ENCODE results near the gene TTN.

DNA sequence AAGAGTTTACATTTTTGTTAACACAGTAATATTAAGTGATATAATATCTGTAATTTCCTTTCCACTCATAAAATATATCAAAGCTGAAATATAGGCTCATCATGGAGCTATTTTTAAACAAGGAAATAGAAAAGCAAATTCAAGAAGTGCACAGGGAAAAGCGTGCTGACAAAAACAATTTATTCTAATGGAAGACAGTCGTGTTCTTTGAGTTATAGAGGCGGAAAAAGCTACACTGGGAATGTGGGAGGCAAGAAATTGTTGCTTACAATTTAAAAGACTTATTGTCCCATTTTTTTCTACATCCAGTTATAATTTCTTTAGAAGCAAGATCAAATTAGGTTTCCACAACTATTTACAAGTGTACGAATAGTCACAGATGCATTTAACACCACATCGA, 3.2 kb upstream of the TTN start:
- TF ChIP-seq, protein P1, sequence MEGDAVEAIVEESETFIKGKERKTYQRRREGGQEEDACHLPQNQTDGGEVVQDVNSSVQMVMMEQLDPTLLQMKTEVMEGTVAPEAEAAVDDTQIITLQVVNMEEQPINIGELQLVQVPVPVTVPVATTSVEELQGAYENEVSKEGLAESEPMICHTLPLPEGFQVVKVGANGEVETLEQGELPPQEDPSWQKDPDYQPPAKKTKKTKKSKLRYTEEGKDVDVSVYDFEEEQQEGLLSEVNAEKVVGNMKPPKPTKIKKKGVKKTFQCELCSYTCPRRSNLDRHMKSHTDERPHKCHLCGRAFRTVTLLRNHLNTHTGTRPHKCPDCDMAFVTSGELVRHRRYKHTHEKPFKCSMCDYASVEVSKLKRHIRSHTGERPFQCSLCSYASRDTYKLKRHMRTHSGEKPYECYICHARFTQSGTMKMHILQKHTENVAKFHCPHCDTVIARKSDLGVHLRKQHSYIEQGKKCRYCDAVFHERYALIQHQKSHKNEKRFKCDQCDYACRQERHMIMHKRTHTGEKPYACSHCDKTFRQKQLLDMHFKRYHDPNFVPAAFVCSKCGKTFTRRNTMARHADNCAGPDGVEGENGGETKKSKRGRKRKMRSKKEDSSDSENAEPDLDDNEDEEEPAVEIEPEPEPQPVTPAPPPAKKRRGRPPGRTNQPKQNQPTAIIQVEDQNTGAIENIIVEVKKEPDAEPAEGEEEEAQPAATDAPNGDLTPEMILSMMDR (IDR thresholded peaks at IDR 0.05), result no peak
- TF ChIP-seq EZH2 (IDR thresholded peaks at IDR 0.05), result no peak
